Ishikawa (cell line): ENCODE results near the gene NKX6-1.

Experiments
- CEBPB ChIP-seq: IDR thresholded peaks from 2 replicates; pipeline ENCODE4 v1.6.1; 2012
- CREB1 ChIP-seq: IDR thresholded peaks from 2 replicates; pipeline ENCODE4 v1.6.1; 2012; ENCODE audit warnings: low read depth
- EGR1 ChIP-seq: IDR thresholded peaks from 2 replicates; pipeline ENCODE4 v1.6.1; 2012
- EP300 ChIP-seq: IDR thresholded peaks from 2 replicates; pipeline ENCODE4 v1.6.1; 2012; ENCODE audit warnings: borderline replicate concordance
- FOXM1 ChIP-seq: IDR thresholded peaks from 2 replicates; pipeline ENCODE4 v1.6.1; 2012; ENCODE audit warnings: low read depth, borderline replicate concordance
- MAX ChIP-seq: IDR thresholded peaks from 2 replicates; pipeline ENCODE4 v1.6.1; 2012
- RAD21 ChIP-seq: IDR thresholded peaks from 2 replicates; pipeline ENCODE4 v1.6.1; 2012; ENCODE audit warnings: low read depth
- REST ChIP-seq: IDR thresholded peaks from 2 replicates; pipeline ENCODE4 v1.6.1; 2012; ENCODE audit warnings: low read depth, mild to moderate bottlenecking
- TAF1 ChIP-seq: IDR thresholded peaks from 2 replicates; pipeline ENCODE4 v1.6.1; 2012; ENCODE audit warnings: low read depth, mild to moderate bottlenecking
- TEAD4 ChIP-seq: IDR thresholded peaks from 2 replicates; pipeline ENCODE4 v1.6.1; 2012
- USF1 ChIP-seq: IDR thresholded peaks from 2 replicates; pipeline ENCODE4 v1.6.1; 2012
- YY1 ChIP-seq: IDR thresholded peaks from 2 replicates; pipeline ENCODE4 v1.6.1; 2012; ENCODE audit warnings: low read depth
- ZBTB7A ChIP-seq: IDR thresholded peaks from 2 replicates; pipeline ENCODE4 v1.6.1; 2012; ENCODE audit warnings: low read depth

Gene NKX6-1

GRCh38 chr4:84530871-84531270 is 31.8 kb upstream of the NKX6-1 start:
- no peak for TF ChIP-seq ZBTB7A

- TF ChIP-seq EGR1 (no peak), CEBPB (no peak), RAD21 (no peak), REST (no peak), MAX (no peak), ZBTB7A (no peak), FOXM1 (no peak), TEAD4 (no peak), YY1 (no peak), USF1 (no peak), EP300 (no peak), CREB1 (no peak), TAF1 (no peak)
Observed at GRCh38 chr4:84530454-84530853, 31.4 kb upstream of the NKX6-1 start.

- TF ChIP-seq YY1 = no peak
- TF ChIP-seq CEBPB = no peak
- no peak for TF ChIP-seq CREB1
- TF ChIP-seq RAD21 = peak; percentile 55
- no peak for TF ChIP-seq TEAD4
Observed at GRCh38 chr4:84529169-84529751, 30.2 kb upstream of the NKX6-1 start.

GRCh38 chr4:84527391-84527790 is 28.3 kb upstream of the NKX6-1 start:
- no peak for TF ChIP-seq ZBTB7A
- no peak for TF ChIP-seq CEBPB

GRCh38 chr4:84515075-84515474 is 16.0 kb upstream of the NKX6-1 start:
- TF ChIP-seq CEBPB (no peak), EGR1 (no peak), REST (no peak), USF1 (no peak), YY1 (no peak), TEAD4 (no peak), EP300 (no peak)

GRCh38 chr4:84512277-84512676 is 13.2 kb upstream of the NKX6-1 start:
- TF ChIP-seq CEBPB (no peak), CREB1 (no peak), EGR1 (no peak), ZBTB7A (no peak), USF1 (no peak), TAF1 (no peak), FOXM1 (no peak), EP300 (no peak), REST (no peak), MAX (no peak), RAD21 (no peak)
